HG03520 (cell line): ENCODE data around the gene SLC17A5.
"Not testable (repeated sequence)": the region's sequence is repeated elsewhere in the genome, so short reads cannot be mapped to it uniquely, and the experiment has no call there.

Experiments
- ATAC-seq: cut with Tn5 transposase; IDR thresholded peaks from one replicate; pipeline ENCODE4 v1.9.1; 2021; ENCODE audit warnings: mild to moderate bottlenecking, moderate library complexity; ENCODE audit not compliant: unreplicated experiment

Gene SLC17A5, protein sequence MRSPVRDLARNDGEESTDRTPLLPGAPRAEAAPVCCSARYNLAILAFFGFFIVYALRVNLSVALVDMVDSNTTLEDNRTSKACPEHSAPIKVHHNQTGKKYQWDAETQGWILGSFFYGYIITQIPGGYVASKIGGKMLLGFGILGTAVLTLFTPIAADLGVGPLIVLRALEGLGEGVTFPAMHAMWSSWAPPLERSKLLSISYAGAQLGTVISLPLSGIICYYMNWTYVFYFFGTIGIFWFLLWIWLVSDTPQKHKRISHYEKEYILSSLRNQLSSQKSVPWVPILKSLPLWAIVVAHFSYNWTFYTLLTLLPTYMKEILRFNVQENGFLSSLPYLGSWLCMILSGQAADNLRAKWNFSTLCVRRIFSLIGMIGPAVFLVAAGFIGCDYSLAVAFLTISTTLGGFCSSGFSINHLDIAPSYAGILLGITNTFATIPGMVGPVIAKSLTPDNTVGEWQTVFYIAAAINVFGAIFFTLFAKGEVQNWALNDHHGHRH

DNA sequence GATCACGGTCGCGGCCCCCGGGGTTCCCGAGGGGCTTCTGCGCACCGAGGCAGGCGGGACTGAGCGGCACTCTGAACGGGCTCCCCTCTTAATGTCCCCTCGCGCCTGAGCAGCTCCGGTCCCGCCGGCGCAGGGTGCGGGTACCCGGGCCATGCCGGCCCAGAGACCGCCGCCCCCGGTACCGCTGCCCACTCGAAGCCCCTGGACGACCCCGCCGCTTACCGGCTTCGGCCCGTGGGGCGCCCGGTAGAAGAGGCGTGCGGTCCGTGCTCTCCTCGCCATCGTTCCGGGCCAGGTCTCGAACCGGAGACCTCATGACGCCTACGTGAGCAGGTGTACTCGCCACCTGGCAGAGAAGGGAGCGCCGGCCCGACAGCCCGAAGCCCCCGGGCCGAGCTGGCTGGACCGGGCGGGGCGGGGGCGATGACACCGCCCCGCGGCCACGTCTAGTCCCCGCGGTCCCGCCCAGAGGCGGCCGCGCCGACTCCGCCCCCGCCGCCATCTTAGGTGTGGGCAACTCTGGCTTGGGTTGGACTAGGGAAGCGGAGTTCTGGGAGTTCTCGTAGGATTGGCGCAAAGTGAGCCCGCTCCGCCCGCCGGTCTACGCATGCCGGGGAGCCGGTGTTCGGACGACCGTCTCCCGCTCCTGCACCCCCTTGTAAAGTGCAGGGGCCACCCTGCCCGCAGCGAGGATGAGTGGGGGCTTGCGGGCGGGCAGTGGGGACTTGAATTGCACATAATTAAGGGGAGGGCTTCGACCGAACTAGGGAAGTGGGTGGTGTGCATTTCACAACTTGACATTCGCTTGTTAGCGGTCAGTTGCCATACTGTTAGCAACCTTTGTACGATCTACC lies at the start of gene SLC17A5:
SLC17A5 (minus strand) TSS at position 422 of the 854 bp plus-strand sequence; CDS start at position 316, 106 bp downstream.
- ATAC-seq, result peak; percentile 86

DNA sequence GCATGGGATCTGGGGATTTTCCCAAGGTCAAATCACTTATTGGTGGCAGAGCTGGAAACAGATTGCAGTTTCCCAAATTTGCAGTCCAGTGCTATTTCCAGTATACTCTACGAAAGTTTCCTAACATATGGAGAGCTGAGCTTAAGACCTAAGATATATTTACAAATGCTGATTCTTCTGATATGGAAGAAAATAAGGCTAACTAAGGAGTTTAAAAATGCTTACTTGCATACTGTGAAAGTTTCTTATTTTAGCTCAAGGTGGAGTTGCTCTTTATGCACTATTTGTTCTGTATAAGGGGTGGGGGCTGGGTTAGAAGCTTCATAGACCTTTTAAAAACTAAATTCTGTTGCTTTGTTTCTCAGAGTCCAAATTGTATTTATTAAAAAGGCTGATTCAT lies 49.7 kb upstream of the SLC17A5 start:
- no peak for ATAC-seq

DNA sequence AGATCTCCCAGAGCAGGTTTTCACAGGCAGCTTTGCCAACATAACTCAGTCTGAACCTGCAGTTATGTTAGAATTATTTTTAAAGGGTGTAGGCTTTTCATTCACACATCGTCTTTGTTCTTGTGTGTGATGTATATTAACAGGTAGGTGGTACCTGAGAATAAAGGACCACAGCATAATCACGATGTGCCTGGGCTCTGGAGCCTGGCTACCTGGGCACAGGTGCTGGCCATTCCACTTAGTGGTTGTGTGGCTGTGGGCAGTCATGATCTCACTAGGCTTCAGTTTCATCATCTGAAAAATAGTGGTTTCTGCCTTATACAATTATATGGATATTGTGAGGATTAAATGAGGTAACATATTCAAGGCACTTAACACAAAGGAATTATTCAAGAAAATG lies 48.7 kb upstream of the SLC17A5 start:
- ATAC-seq, result no peak

DNA sequence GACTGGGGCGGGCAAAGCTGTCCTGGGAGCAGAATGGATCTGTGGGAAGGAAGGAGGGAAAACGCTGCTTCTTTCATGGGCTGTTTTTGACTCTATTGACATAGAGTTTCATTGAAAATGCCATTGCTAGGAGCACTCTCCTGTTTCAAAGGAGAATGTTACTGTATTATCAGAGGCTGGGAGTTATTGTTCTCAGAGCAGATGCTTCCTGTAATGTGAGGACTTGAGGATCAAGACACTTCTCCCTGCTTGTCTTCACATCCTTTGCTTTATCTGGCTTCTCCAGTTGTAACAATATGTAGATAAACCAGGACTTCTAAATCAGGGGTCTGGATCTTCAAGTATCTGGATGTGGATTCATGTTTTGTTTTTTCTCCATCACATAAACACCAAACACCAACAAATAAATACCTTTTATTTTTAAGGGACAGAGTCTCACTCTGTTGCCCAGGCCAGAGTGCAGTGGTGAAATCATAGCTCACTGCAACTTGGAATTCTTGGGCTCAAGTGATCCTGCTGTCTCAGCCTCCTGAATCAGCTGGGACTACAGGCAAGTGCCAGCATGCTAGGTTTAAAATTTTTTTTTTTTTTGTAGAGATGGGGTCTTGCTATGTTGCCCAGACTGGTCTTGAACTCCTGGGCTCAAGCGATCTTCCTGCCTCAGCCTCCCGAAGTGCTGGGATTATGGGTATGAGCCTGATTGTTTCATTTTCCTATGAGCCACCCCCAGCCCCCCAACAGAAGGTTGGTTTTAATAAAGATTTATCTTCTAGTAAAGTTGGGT lies 46.1 kb upstream of the SLC17A5 start:
- no peak for ATAC-seq

DNA sequence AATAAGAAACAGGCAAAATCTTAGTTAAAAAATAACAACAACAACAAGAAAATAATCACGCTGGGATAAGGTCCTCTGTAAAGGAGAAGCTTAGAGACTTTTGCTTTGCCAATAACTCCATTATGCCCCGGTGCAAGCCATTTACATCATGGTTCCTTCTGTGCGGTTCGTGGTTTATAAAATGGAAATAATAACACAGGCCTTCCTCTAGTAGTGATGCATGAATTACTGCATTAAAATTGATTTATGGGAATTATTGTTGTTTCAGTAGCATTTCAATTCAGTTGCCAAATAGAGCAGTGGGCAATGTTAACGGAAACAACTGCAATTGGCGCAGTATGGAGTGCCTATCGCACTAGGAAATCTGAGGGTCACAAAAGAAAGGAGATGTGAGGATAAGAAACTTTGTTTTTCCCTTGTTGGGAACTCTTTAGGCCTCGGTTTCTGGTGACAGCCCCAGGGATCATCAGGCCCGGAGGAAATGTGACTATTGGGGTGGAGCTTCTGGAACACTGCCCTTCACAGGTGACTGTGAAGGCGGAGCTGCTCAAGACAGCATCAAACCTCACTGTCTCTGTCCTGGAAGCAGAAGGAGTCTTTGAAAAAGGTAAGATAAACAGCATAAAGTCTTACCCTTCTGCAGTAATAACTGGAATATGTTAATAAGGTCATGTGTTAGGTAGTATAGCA lies 43.3 kb upstream of the SLC17A5 start:
- no peak for ATAC-seq

DNA sequence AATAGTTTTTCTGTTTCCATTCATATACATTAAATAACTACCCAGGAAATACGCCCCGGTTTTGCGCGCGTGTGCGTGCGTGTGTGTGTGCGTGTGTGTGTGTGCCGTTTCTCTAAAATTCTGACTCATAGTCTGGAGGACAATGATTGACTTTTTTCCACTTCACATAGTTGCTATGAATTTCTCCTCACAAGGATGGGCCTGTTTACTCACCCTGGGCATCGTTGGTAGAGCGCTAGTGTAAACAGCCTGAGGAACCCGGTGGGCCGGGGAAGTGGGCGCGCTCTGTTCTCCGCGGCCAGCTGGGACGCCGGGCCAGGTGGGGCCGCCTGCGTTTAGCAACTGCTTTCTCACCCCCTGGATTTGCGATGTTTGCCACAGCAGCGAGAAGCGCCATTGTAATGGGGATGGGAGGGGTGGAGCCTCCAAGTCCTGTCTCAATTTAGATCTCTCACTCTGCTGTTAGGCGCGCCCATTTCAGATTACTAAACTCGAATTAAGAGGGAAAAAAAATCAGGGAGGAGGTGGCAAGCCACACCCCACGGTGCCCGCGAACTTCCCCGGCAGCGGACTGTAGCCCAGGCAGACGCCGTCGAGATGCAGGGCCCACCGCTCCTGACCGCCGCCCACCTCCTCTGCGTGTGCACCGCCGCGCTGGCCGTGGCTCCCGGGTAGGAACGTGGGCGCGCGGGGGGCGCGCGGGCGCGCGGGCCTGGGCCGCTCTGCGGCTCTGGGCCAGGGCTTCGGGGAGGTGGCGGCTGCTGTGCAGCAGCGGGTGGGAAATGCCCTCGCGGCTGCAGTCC lies 42.0 kb upstream of the SLC17A5 start, which contains the start of gene CD109:
CD109 (plus strand) TSS at position 585 of the 803 bp plus-strand sequence; CDS start at position 598, 13 bp downstream.
- ATAC-seq, result peak; percentile 54

DNA sequence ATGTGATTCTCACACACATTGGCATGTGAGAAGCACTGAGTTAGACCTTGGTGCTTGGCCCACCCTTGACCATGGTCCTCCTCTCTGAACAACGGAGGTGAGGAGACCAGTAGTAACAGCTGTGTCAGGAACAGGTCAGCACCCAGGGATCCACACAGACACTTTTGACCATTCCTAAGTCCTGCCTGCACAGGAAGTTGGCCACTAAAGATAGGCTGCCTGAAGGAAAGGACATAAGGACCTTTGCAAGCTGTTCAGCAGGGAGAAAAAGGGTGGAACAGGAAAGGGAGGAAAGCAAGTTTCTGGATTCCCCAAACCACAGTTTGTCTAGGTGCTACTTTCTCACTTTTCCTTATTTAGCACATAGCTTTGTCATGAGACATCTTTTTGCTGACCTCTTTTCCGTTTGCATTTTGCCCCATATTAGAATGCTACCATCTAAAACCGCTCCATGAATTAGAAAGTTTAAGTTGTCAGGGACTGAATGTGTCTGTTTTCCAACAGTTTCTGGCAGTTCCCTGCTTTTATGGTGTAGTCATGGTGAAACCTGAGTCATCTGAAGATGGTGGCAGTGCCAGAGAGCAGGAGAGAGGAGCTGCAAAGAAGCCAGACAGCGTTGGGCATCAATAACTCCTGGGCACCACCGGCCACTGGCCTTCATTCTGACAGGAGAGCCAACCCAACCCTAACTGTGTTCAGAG lies 41.1 kb upstream of the SLC17A5 start:
- ATAC-seq, result no peak

DNA sequence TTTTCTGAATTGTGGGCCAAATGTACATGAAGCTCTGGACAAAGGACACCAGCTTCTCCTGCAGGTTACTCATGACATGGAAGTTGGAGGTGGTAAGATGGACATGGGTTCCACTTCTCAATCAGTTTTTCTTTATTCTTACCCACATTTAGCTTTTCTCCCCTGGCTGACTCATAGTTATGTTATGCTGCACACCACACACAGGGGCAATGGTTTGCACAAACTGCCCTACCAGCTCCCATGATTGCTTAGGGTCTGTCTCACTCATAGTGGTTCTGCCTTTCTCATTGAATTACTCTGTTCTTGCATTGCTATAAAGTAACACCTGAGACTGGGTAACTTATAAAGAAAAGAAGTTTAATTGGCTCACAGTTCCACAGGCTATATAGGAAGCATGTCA lies 37.7 kb upstream of the SLC17A5 start:
- ATAC-seq, result no peak

DNA sequence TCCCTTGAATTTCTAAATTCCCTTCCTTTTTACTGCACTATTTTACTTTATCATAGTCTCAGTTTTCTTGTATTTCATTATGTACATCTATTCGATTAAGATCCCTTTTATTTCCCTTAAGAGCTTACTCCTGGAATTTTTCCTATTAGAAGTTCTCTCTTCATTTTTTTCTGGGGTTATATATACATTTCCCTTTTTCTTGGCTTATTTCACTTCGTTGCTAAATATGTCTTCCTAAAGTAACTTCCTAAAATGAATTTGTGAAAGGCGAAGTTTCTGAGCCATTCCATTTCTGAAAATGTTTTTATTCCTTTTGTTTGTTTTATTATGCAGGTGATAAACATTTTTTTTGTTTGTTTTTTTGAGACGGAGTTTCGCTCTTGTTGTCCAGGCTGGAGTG lies 36.3 kb upstream of the SLC17A5 start:
- no peak for ATAC-seq

DNA sequence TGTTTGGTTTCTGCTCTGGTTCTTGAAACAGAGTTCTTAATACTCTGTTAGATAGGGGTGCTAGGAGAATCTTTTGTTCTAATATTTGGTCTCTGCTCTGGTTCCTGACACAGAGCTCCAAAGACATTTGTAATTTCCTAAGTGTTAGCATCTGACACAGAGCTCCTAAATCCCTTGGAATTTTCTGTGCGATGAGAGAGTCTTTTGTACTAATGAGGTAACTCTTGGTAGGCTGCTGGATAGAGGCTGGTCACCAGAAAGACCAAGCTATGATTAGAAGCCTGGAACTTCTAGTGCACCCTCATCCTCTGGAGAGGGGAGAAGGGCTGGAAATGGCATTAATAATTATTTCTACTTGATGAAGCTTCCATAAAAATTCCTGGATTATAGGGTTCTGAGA lies 34.6 kb upstream of the SLC17A5 start:
- ATAC-seq, result no peak

DNA sequence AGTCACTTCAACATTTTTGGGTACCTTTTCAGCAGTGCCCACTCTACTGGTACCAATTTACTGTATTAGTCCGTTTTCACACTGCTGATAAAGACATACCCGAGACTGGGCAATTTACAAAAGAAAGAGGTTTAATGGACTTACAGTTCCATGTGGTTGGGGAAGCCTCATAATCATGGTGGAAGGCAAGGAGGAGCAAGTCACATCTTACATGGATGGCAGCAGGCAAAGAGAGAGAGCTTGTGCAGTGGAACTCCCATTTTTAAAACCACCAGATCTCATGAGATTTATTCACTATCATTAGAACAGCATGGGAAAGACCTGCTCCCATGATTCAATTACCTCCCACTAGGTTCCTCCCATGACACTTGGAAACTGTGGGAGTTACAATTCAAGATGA lies 29.8 kb upstream of the SLC17A5 start:
- ATAC-seq, result not testable (repeated sequence)

DNA sequence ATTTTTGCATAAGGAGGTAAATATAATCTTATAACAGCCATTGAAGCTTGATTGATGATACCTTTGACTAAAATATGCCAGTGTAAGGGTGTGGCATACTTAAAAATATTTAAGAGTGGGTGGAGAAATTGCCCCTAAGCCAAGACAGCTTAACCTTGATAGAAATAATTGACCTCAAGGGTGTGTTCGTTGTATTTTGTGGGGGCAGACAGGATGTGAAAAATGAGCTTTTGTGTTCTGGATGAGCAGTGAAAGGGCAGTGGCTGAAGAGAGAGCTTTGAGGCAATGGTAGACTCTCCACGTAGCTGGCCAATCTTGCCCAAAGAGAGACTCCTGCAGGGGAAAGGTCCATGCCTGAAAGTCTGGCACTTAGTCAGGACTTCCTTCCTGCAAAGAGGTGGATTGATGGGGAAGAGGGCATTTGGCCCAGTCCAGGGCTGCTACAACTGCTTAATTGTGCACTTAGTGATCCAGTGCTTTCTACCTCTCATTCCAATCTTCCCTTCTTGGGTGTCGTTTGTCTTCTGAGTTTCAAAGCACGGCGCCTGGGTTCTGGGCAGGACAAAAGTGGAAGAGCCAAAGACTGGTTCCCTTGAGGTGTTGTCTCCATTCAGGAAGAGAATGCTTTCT lies 26.6 kb upstream of the SLC17A5 start:
- no peak for ATAC-seq

DNA sequence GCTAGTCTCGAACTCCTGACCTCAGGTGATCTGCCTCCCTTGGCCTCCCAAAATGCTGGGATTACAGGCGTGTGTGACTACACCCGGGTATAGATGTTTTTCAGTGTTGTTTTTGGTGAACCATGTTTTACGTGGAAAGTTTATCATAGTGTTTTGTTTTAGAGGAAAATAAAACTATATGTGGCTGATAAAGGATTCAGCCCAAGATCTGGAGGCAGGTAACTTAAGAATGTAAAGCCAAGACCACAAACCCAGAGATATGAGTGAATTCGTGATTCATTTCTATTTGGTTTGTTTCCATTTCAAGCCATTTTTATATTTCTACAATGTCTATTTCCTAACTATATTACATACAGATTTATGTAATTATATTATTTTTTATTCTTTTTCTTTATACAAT lies 26.1 kb upstream of the SLC17A5 start:
- ATAC-seq, result not testable (repeated sequence)

DNA sequence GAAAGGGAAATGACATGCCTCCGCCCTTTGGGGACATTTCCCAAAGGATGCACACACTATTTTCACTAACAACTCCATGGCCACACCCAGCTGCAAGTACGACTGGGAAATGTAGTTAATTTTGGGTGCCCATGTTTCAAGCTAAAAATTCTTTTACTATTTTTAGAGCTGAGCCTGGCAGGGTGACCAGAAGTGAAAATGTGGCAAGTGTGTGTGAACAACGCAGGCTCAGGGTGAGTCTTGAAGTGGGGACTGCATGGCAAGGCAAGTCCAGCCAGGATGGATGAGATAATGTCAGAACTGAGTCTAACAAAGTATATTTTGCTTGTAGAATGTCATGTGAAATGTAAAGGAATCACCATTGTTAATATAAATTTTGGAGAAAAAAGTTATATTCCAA lies 25.2 kb upstream of the SLC17A5 start:
- ATAC-seq, result no peak

DNA sequence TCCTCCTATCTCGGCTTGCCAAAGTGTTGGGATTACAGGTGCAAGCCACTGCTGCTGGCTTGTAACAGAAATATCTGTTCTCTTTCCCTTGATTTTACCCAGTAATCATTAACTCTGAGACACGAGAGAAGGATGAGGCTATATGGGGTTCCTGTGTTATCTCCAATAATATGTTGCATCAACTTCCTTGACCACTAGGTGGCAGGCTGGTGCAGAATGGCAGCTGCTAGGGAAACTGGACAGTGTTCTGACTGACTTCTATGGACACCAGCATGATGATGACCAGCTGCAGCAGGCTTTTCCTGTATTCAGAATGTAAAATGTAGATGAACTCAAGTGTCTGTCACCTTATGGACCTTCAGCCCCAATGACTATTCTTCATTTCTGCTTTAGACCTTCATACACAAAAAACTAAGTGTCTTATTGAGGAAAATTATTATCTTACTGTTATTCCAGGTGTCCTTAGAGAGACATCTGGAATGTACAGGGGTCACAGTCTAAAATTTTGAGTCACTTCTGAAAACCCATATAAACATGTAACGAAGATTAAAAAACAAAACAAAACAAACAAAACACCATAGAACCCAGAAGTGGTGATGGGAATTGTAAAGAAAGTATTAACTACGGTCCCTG lies 21.8 kb upstream of the SLC17A5 start:
- peak; percentile 89 for ATAC-seq

DNA sequence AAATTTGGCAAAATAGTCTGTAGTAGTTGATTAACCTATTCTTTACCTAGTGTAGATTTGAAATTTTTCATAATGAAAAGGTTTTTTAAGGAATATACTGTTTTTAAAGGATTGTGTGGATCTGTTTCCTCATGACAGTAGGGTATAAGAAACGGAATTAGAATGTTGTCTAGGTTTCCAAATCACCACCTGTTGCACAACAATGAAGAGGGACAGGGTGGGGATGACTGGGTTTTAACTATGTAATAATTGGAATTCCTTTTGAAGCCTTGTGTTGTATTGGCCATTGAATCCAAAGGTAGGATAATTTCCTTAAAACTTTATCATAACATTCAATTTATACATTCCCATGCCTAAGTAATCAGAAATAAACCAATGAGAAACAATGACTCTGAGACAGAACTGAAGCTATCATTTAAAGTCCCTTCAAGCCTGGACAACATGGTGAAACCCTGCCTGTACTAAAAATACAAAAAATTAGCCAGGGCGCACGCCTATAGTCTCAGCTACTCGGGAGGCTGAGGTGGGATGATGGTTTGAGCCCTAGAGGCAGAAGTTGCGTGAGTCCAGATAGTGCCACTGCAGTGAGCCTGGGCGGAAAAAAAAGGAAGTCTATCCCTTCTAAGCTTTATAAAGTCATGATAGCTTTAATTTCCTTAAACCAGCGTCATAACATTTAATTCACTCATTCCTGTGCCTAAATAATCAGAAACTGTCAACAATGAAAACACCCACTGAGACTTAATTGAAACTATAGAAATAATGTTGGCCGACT lies 18.3 kb upstream of the SLC17A5 start:
- no peak for ATAC-seq

DNA sequence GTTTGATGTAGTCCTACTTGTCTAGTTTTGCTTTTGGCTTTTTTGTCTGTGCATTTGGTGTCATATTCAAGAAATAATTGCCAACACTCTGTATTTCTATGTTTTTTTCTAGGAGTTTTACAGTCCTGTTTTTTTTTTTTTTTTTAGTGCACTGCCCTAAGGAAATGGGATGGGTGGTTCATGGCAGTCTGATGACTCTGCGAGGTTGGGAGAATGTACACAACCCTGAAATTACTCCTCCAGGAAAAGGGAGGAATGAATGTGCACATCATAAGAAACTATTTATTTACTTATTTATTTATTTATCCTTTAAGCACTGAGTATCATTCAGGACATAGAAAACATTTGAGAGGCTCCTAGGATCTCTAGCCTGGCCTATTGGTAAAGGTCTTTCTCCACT lies 15.2 kb upstream of the SLC17A5 start:
- no peak for ATAC-seq
